NB4 (cell line): ENCODE data around the gene GLMP.
"Not testable (repeated sequence)": the region's sequence is repeated elsewhere in the genome, so short reads cannot be mapped to it uniquely, and the experiment has no call there.

ENCODE experiments used
- DNase-seq: peaks from one replicate; pipeline ENCODE4 v3.0.0; 2010; ENCODE audit warnings: low read depth
- H3K4me3 ChIP-seq: one replicate; pipeline ENCODE4 v1.5.1; 2011; ENCODE audit warnings: mild to moderate bottlenecking, low read depth, low read length, moderate library complexity
- CTCF ChIP-seq: IDR thresholded peaks from one replicate; pipeline ENCODE4 v1.5.1; 2012; ENCODE audit warnings: low read depth, low read length
- MAX ChIP-seq: IDR thresholded peaks from 2 replicates; pipeline ENCODE4 v1.6.1; 2011; ENCODE audit warnings: low read depth, low read length
- MYC ChIP-seq: IDR thresholded peaks from 2 replicates; pipeline ENCODE4 v1.6.1; 2011; ENCODE audit warnings: low read depth, low read length
- POLR2A ChIP-seq: IDR thresholded peaks from 2 replicates; pipeline ENCODE4 v1.6.1; 2011; ENCODE audit warnings: mild to moderate bottlenecking; ENCODE audit not compliant: insufficient read length; ENCODE audit errors: extremely low read depth

GLMP gene

GRCh38 chr1:156337052-156337887, 41.8 kb upstream of the GLMP start:
- no peak for TF ChIP-seq MAX
- no peak for DNase-seq
- peak overlapping the region; percentile 99 for H3K4me3 ChIP-seq

- H3K4me3 ChIP-seq: peak overlapping the region; percentile 99
- peak; percentile 27 for TF ChIP-seq CTCF
- TF ChIP-seq MAX: no peak
- no peak for TF ChIP-seq POLR2A
- no peak for TF ChIP-seq MYC
- peak; percentile 50 for DNase-seq
Observed at GRCh38 chr1:156336242-156336641, 40.8 kb upstream of the GLMP start.

- DNase-seq, H3K4me3 ChIP-seq: not testable (repeated sequence)
Observed at GRCh38 chr1:156323179-156323578, 27.7 kb upstream of the GLMP start.

GRCh38 chr1:156320560-156320959, 25.1 kb upstream of the GLMP start:
- no peak for TF ChIP-seq CTCF
- TF ChIP-seq POLR2A: no peak
- no peak for DNase-seq
- H3K4me3 ChIP-seq: no peak overlapping the region

GRCh38 chr1:156319664-156320063, 24.2 kb upstream of the GLMP start:
- no peak overlapping the region for H3K4me3 ChIP-seq
- DNase-seq: peak; percentile 40

GRCh38 chr1:156316909-156317308, 21.4 kb upstream of the GLMP start:
- no peak for DNase-seq
- H3K4me3 ChIP-seq: no peak overlapping the region
- no peak for TF ChIP-seq MYC
- no peak for TF ChIP-seq POLR2A
- no peak for TF ChIP-seq CTCF
- TF ChIP-seq MAX: no peak

More at GRCh38 chr1:156319664-156320063, 24.2 kb upstream of the GLMP start:
- no peak for TF ChIP-seq MYC
- TF ChIP-seq CTCF: peak; percentile 42

- TF ChIP-seq POLR2A (no peak), MAX (no peak), CTCF (no peak), MYC (no peak)
- H3K4me3 ChIP-seq: no peak overlapping the region
- peak; percentile 72 for DNase-seq
Observed at GRCh38 chr1:156310962-156311361, 15.5 kb upstream of the GLMP start.
